ENCODE data around the gene ATP6V1C2. TPM values are rescaled to one million over a fixed set of nuclear protein-coding genes. Genes with fewer than 3 reads are reported as not detected.

Gene ATP6V1C2
- total and polyA plus RNA-seq, 2 donors (not counting 3 experiments of a cell fraction or from before 2014, with no cell fraction given): 0.03 to 0.13 TPM

DNA sequence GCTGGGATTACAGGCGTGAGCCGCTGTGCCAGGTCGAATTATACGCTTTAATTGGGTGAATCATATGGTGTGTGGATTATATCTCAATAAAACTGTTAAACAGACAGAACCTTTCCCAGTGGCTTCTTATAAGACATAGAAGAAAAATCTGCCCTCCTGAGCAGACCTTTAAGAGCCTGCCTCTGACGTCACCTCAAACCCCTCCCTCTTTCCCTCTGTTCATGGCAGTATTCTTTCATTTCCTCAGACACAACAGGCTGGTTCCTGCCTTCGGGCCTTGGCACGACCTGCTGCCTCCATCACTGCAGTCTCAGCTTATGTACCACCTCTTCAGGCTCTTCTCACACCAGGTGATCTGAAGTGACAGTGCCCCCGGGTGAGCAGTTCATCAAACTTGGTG is 105.2 kb downstream of the ATP6V1C2 start:
- no peak for DNase-seq (ENCODE audit: low read depth, low spot score)
- Histone ChIP-seq H3K27ac (ENCODE audit: insufficient read depth, low read depth, low read length) (no peak overlapping the region), H3K4me3 (replicated peaks in 1 of 3; ENCODE audit: insufficient read depth in 1 of 3, low read depth in 1 of 3, low read length in 3 of 3) (no peak overlapping the region), H3K79me2 (ENCODE audit: control insufficient read depth, insufficient read depth, low read length) (no peaks in the 10 kb centered on the region), H3K4me1 (ENCODE audit: control insufficient read depth, extremely low read depth, insufficient read depth, low read length) (peaks cover 3% of the 10 kb centered on the region), H3K9me3 (replicated peaks; ENCODE audit: control insufficient read depth, insufficient read depth, low read length) (no peaks in the 10 kb centered on the region), H3K36me3 (ENCODE audit: control insufficient read depth in 2 of 2, extremely low read depth in 1 of 2, insufficient read depth in 2 of 2, low read length in 2 of 2) (no peaks in the 10 kb centered on the region), H3K4me2 (ENCODE audit: insufficient read depth, low read length) (no peak overlapping the region), H3K27me3 (ENCODE audit: control insufficient read depth in 2 of 2, insufficient read depth in 2 of 2, low read length in 2 of 2) (peaks cover 3 to 11% of the 10 kb centered on the region in 2 experiments), H4K20me1 (replicated peaks; ENCODE audit: control insufficient read depth, extremely low read depth, insufficient read depth, low read length) (no peaks in the 10 kb centered on the region), H3K9ac (replicated peaks; ENCODE audit: extremely low read depth, insufficient read depth, low read length) (no peak overlapping the region), H3K9me1 (replicated peaks; ENCODE audit: control insufficient read depth, extremely low read depth, insufficient read depth, low read length) (no peaks in the 10 kb centered on the region), H2AFZ (ENCODE audit: low read depth, low read length) (no peak overlapping the region)
- POLR2A ChIA-PET: no interaction called here
- FAIRE-seq: no peak
- TF ChIP-seq, protein P1, sequence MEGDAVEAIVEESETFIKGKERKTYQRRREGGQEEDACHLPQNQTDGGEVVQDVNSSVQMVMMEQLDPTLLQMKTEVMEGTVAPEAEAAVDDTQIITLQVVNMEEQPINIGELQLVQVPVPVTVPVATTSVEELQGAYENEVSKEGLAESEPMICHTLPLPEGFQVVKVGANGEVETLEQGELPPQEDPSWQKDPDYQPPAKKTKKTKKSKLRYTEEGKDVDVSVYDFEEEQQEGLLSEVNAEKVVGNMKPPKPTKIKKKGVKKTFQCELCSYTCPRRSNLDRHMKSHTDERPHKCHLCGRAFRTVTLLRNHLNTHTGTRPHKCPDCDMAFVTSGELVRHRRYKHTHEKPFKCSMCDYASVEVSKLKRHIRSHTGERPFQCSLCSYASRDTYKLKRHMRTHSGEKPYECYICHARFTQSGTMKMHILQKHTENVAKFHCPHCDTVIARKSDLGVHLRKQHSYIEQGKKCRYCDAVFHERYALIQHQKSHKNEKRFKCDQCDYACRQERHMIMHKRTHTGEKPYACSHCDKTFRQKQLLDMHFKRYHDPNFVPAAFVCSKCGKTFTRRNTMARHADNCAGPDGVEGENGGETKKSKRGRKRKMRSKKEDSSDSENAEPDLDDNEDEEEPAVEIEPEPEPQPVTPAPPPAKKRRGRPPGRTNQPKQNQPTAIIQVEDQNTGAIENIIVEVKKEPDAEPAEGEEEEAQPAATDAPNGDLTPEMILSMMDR (IDR thresholded peaks at IDR 0.05; ENCODE audit: extremely low read depth in 1 of 2, insufficient read depth in 1 of 2, low read depth in 1 of 2, low read length in 2 of 2): no peak
- TF ChIP-seq JUN (IDR thresholded peaks at IDR 0.05; ENCODE audit: borderline replicate concordance, insufficient read depth, insufficient read length, low read depth) (no peak), POLR2AphosphoS5 (IDR thresholded peaks at IDR 0.05; ENCODE audit: insufficient read depth, low read depth, low read length) (no peak), EZH2 (IDR thresholded peaks at IDR 0.05; ENCODE audit: borderline replicate concordance, low read depth, low read length, severe bottlenecking) (no peak)
- intact Hi-C loops (cut with micrococcal nuclease) (no loop called here), dilution Hi-C loops (cut with MboI; ENCODE audit: extremely low pct_ligation_motif_present, low sequenced_read_pairs) (no loop called here)
- CTCF ChIA-PET: no interaction called here
- no TSS peak for BruUV-seq (replicated peaks)

DNA sequence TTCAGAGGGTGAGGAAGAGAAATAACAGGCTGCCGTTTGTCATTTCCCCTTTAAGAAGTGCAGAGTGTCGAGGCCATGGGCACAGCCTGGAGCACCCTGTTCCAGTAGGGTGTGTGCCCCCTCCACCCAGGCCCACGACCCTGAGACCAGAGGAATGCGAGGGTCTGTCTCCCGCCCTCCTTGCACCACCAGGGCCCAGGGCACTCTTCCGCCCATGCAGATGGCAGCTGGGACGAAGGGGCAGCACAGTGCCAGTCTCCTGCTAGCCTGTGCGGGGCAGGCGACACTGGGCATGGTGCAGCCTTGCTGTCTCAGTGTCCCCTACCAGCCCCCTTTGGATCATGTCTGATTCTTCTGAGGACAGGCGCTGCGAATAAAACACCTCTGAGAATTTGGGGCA is 106.9 kb downstream of the ATP6V1C2 start:
- dilution Hi-C loops (cut with MboI; ENCODE audit: extremely low pct_ligation_motif_present, low sequenced_read_pairs): no loop called here
- intact Hi-C loops (cut with micrococcal nuclease): no loop called here
- DNase-seq (ENCODE audit: low read depth, low spot score) (no peak), FAIRE-seq (no peak)
- H3K4me3 ChIP-seq (replicated peaks in 1 of 3; ENCODE audit: insufficient read depth in 1 of 3, low read depth in 1 of 3, low read length in 3 of 3): no peak overlapping the region
- BruUV-seq (replicated peaks): no TSS peak
- TF ChIP-seq GATA2 (IDR thresholded peaks at IDR 0.05; ENCODE audit: insufficient read depth, insufficient read length, low read depth, low read length): no peak
- TF ChIP-seq POLR2AphosphoS5 (IDR thresholded peaks at IDR 0.05; ENCODE audit: insufficient read depth, low read depth, low read length): no peak
- TF ChIP-seq, protein P1 (IDR thresholded peaks at IDR 0.05; ENCODE audit: extremely low read depth in 1 of 2, insufficient read depth in 1 of 2, low read depth in 1 of 2, low read length in 2 of 2): no peak
- no peak for TF ChIP-seq MYC (IDR thresholded peaks at IDR 0.05; ENCODE audit: low read depth, low read length)
- TF ChIP-seq POLR2A (IDR thresholded peaks at IDR 0.05; ENCODE audit: low read depth, low read length): no peak
- TF ChIP-seq JUN (IDR thresholded peaks at IDR 0.05; ENCODE audit: borderline replicate concordance, insufficient read depth, insufficient read length, low read depth): no peak
- no peak for TF ChIP-seq EZH2 (IDR thresholded peaks at IDR 0.05; ENCODE audit: borderline replicate concordance, low read depth, low read length, severe bottlenecking)
- TF ChIP-seq FOS (IDR thresholded peaks at IDR 0.05; ENCODE audit: borderline replicate concordance, insufficient read depth, low read length): no peak
- TF ChIP-seq, protein P2, sequence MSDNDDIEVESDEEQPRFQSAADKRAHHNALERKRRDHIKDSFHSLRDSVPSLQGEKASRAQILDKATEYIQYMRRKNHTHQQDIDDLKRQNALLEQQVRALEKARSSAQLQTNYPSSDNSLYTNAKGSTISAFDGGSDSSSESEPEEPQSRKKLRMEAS (IDR thresholded peaks at IDR 0.05; ENCODE audit: insufficient read depth, insufficient read length): no peak
- ChIA-PET CTCF (interaction anchor here (11.3 kb wide), 1 partner anchor 296 kb away, joined by 738 read pairs; a partner anchor contains a TSS), POLR2A (no interaction called here)
- no peaks in the 10 kb centered on the region for H3K36me3 ChIP-seq (ENCODE audit: control insufficient read depth in 2 of 2, extremely low read depth in 1 of 2, insufficient read depth in 2 of 2, low read length in 2 of 2)
- H2AFZ ChIP-seq (ENCODE audit: low read depth, low read length): no peak overlapping the region
- H3K4me1 ChIP-seq (ENCODE audit: control insufficient read depth, extremely low read depth, insufficient read depth, low read length): peaks cover 3% of the 10 kb centered on the region
- no peak overlapping the region for H3K4me2 ChIP-seq (ENCODE audit: insufficient read depth, low read length)
- H3K9me1 ChIP-seq (replicated peaks; ENCODE audit: control insufficient read depth, extremely low read depth, insufficient read depth, low read length): no peaks in the 10 kb centered on the region
- no peaks in the 10 kb centered on the region for H3K79me2 ChIP-seq (ENCODE audit: control insufficient read depth, insufficient read depth, low read length)
- H3K9ac ChIP-seq (replicated peaks; ENCODE audit: extremely low read depth, insufficient read depth, low read length): no peak overlapping the region
- no peak overlapping the region for H3K27ac ChIP-seq (ENCODE audit: insufficient read depth, low read depth, low read length)
- peaks cover 0 to 5% of the 10 kb centered on the region in 2 experiments for H3K27me3 ChIP-seq (ENCODE audit: control insufficient read depth in 2 of 2, insufficient read depth in 2 of 2, low read length in 2 of 2)
- no peaks in the 10 kb centered on the region for H3K9me3 ChIP-seq (replicated peaks; ENCODE audit: control insufficient read depth, insufficient read depth, low read length)
- no peaks in the 10 kb centered on the region for H4K20me1 ChIP-seq (replicated peaks; ENCODE audit: control insufficient read depth, extremely low read depth, insufficient read depth, low read length)

Data from endothelial cell of umbilical vein (primary cell).